SKM-1 treated with dmso at 0.1 percent for 144 hours (cell line): Measurements from ENCODE around the gene CNPY2.
"Not testable (repeated sequence)": the region's sequence is repeated elsewhere in the genome, so short reads cannot be mapped to it uniquely, and the experiment has no call there.

Experiments used
- DNase-seq: peaks from one replicate; lab custom pipeline; 2025; ENCODE audit not compliant: unreplicated experiment; lab: John Stamatoyannopoulos, UW

Gene CNPY2

GRCh38 chr12:56298828-56299227 is 17.0 kb downstream of the CNPY2 start:
- no peak for DNase-seq

GRCh38 chr12:56297400-56297799 is 18.4 kb downstream of the CNPY2 start:
- DNase-seq, result no peak

DNA sequence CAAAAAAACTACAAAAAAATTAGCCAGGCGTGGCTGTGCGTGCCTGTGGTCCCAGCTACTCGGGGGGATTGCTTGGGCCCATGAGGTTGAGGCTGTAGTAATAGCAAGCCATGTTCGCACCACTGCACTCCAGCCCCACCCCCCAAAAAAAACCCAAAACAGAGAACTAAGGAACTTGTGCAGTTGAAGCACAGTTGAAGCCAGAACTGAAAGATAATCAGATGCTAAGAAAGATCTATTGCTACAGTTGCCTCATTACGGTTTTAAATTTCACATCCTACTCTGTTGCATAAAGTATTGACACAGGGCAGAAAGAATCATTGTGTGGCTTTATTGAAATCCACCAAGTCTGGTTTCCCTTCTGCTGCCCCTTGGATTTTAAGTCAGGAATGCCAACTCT is 19.5 kb downstream of the CNPY2 start:
- DNase-seq, result no peak

- DNase-seq, result no peak
Observed at GRCh38 chr12:56293795-56294194, 22.0 kb downstream of the CNPY2 start.

GRCh38 chr12:56288705-56289387 is 26.9 kb downstream of the CNPY2 start:
- peak; percentile 27 for DNase-seq

DNA sequence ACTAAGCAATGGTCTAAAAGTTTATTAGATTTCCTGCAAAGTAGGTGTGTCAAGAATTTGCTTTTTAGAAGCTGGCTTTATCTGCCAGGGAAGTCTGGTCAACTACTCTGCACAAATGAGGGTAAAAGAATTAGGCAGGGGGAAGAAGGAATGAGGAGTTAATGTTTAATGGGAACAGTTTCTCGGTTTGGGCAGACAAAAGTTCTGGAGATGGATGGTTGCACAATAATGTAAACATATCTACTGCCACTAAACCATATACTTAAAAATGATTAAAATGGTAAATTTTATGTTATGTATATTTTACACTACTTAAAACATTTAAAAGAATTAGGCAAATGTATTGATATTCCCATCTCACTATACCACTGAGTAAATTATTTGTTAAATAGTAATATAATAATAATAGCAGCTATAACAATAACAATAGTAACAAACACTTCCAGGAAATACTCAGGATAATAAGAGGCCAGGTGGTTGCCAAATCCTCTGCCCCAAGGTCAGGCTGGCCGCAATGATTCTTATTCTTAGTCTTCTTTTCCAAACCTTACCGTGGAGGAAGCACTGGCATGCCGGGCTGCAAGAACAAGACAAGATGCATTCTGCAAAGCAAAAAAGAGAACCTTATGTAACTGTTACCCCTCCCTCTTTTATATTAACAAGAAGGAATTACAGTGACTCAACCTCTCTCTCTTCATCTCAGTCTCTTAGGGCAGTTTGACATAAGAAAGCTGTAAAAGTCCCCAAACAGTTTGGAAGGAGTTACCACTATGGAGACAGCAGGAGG is 29.6 kb downstream of the CNPY2 start:
- no peak for DNase-seq

DNA sequence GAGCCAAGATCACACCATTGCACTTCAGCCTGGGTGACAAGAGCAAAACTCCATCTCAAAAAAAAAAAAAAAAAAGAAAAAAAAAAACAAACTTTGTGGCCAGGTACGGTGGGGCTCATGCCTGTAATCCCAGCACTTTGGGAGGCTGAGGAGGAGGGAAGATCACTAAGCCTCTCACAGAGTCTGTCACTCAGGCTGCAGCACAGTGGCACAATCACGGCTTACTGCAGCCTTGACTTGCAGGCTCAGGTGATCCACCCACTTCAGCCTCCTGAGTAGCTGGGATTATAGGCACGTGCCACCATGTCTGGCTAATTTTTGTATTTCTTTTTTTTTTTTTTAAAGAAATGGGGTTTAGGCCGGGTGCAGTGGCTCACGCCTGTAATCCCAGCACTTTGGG is 31.5 kb downstream of the CNPY2 start:
- not testable (repeated sequence) for DNase-seq

GRCh38 chr12:56282579-56282978 is 33.2 kb downstream of the CNPY2 start:
- DNase-seq, result no peak

DNA sequence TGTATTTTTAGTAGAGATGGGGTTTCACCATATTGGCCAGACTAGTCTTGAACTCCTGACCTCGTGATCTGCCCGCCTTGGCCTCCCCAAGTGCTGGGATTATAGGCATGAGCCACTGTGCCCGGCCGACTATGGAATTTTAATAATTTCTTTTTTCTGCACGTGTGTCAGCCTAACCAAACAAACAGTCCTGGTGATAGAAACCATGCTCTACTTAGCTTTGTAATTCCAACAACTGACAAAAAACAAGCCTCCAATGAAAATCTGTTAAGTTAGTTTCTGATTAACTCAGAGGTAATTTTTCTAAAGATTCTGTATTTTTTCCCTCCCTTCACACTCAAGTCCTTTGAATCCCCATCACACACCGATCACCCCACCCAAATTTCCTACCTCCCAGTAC is 33.8 kb downstream of the CNPY2 start:
- DNase-seq, result no peak

- DNase-seq, result no peak
Observed at GRCh38 chr12:56280849-56281248, 34.9 kb downstream of the CNPY2 start.

- DNase-seq, result no peak
Observed at GRCh38 chr12:56278905-56279304, 36.9 kb downstream of the CNPY2 start.

- DNase-seq, result no peak
Observed at GRCh38 chr12:56274299-56274698, 41.5 kb downstream of the CNPY2 start.

- not testable (repeated sequence) for DNase-seq
Observed at GRCh38 chr12:56272468-56272867, 43.3 kb downstream of the CNPY2 start.

DNA sequence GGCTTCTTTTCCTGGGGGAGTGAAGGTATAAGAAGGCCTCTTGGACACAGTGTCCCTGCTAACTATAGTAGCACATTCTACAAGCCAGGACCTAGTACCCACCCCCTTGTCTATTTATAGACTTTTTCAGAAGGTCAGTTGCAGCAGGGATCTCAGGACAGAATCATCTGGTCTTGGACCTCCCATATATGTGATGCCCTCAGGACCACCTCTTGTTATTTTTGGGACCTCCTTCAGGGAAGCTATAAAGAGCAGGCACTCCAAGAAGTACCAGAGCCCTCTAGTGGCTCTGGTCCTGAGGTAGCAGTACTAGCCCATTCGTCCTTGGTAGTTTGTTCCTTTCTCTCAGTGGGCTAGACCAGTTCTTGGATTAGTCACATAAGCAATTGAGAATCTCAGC is 44.8 kb downstream of the CNPY2 start:
- no peak for DNase-seq

DNA sequence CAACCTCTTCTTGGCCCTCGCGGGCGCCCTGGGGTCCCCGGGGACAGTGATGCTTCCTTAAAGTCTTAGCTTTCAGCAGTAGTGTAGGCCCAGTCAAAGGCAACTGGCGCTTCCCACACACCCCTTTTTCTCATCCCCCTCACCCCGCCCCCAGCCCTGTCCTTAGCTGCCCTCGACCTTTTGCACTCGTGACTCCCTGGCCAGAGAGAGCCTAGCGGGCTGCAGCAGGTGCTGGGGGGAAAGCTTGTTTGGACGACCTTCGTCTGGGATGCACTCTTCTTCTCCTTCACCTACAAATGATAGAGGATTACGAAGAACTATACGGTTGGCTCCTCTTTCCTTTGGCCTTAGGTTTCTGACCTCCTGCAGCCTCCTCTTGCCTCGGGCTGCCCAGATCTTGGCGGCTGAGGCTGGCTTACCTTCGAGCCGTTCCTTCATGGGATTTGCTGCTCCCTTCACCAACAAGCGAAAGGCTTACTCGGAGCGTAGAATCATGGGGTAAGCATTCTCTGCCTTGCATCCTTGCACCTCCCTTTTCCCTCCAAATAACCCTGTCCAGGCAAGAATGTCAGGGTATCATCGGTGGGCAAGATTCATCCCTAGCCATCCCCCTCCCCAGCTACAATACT is 48.2 kb downstream of the CNPY2 start:
- no peak for DNase-seq

DNA sequence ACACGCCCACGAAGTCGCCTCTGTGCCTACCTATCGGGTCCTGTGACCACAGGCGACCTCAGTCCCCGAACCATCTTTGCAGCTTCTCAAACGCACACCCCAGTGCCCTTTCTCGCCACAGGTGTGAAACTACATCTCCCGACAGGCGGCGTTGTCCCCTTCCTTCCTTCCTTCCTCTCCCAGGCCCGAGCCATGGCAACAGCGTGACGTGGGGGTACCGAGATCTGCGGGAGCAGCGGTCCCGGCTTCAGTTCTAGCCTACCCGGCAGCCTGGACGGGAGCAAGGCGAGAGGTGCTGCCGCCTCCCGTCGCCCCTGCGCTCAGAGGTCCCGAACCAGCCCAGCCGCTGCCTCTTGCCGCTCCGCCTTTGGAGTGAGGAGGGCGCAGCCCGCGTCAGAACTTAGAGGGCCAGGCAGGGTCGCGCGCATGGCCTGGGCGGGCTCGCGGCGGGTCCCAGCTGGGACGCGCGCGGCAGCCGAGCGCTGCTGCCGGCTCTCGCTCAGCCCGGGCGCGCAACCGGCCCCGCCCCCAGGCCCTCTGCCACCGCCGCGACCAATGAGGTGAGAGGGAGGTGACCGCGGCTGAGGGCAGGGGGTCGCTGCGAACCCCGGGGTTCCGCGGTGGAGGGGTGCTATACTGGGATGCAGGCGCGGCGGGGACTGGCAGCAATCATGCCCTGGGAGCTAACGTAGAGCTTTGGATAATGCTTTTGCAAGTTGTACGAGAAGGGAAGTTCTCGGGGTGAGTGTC is 48.9 kb downstream of the CNPY2 start, which contains the start of gene COQ10A:
COQ10A (plus strand) TSS at position 250 of the 750 bp plus-strand sequence; CDS start at position 427, 177 bp downstream.
- peak; percentile 48 for DNase-seq

DNA sequence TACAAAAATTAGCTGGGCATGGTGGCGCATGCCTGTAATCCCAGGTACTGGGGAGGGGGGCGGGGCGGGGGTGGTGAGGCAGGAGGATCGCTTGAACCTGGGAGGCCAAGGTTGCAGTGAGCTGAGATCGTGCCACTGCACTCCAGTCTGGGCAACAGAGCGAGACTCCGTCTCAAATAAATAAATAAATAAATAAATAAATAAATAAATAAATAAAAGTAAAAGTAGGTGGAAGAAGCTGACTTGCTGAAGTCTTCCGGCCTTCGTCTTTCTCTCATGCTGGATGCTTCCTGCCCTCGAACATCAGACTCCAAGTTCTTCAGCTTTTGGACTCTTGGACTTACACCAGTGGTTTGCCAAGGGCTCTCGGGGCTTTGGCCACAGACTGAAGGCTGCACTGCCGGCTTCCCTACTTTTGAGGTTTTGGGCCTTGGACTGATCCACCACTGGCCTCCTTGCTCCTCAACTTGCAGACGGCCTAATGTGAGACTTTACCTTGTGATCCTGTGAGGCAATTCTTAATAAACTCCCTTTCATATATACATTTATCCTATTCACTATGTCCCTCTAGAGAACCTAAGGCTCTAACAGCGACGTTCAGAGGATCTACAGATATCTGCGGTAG is 49.6 kb downstream of the CNPY2 start:
- DNase-seq, result not testable (repeated sequence)

GRCh38 chr12:56262955-56263354 is 52.8 kb downstream of the CNPY2 start:
- not testable (repeated sequence) for DNase-seq

DNA sequence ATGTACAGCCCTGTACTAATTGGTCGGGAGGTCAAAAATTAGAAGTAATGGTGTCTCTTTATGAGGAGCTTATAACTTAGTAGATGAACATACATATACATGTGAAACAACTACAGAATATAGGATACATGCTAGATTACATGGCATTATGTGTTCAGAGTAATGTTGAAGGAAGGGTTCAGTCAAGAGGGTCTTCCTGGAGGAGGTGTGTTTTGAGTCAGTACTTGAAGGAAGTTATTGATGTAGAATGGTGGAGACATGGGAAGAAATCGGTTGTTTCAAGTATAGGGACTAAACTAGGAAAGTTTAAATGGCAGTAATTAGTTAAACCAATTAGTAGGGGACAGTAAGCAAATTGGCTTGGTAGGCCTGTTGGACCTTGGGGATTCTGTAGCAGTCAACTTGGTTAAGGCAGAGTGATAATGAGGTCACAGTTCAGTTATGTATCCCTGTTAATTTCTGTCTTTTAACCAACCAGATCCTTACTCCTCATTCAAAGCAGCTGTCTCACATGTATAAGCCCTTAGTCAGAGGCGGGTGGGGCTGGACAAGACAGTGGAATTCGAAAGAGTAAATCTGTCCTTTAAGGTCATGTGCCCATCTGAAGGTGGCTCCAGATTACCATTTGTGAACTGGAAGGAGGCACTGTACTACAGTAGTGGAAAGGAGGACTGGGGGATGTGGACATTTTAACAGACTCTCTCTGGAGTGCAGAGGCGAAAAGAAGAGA is 54.1 kb downstream of the CNPY2 start:
- DNase-seq, result no peak

DNA sequence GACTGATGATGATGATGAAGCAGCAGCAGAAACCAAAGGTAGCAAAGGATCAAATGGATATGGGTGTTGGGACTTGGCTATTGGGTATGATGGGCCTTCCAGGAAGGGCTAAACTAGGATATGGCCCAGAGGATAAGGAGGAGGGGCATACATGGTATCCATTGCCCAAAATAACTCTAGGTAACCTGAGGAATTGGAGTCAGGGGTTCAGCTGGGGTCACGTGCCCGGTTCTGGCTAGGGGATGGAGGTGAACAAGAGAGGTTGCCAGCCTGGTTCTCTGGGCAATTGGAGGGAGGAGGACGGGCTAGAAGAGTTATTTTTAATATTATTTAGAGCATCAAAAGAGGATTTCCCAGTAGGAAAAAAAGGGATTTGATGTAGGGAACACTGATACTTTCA is 54.9 kb downstream of the CNPY2 start:
- no peak for DNase-seq
